Mesendoderm (in vitro differentiated cells): Measurements from ENCODE around the gene DDI2.
"Not testable (repeated sequence)": the region's sequence is repeated elsewhere in the genome, so short reads cannot be mapped to it uniquely, and the experiment has no call there.

Experiments
- DNase-seq: peaks from one replicate; pipeline ENCODE4 v3.0.0; 2013
- H2AK5ac ChIP-seq: 2 replicates; pipeline ENCODE4 v1.6.1; 2013; ENCODE audit warnings: low read length, inconsistent platforms
- H2BK120ac ChIP-seq: 2 replicates; pipeline ENCODE4 v1.6.1; 2013; ENCODE audit warnings: low read depth, mild to moderate bottlenecking, low read length, moderate library complexity, mixed read lengths
- H2BK15ac ChIP-seq: replicated peaks from 2 replicates; pipeline ENCODE4 v1.6.1; 2013; ENCODE audit warnings: low read depth, mild to moderate bottlenecking, moderate library complexity
- H2BK5ac ChIP-seq: 2 replicates; pipeline ENCODE4 v1.6.1; 2013; ENCODE audit warnings: low read length, inconsistent platforms
- H3K18ac ChIP-seq: 2 replicates; pipeline ENCODE4 v1.6.1; 2013; ENCODE audit warnings: mild to moderate bottlenecking, low read length, mixed read lengths
- H3K23ac ChIP-seq: one replicate; pipeline ENCODE4 v1.6.1; 2013; ENCODE audit warnings: low read length
- H3K27ac ChIP-seq: 2 replicates; pipeline ENCODE4 v1.5.1; 2013; ENCODE audit warnings: low read depth, mild to moderate bottlenecking, inconsistent platforms, low read length, moderate library complexity
- H3K27me3 ChIP-seq: 2 replicates; pipeline ENCODE4 v1.6.1; 2013; ENCODE audit warnings: low read length, control low read depth, mild to moderate bottlenecking, inconsistent platforms; ENCODE audit not compliant: insufficient read depth, poor library complexity
- H3K36me3 ChIP-seq: 2 replicates; pipeline ENCODE4 v1.6.1; 2013; ENCODE audit warnings: low read length, inconsistent platforms; ENCODE audit not compliant: control insufficient read depth, insufficient read depth
- H3K4ac ChIP-seq: one replicate; pipeline ENCODE4 v1.6.1; 2013; ENCODE audit warnings: low read depth, mild to moderate bottlenecking, low read length, moderate library complexity
- H3K4me1 ChIP-seq: 2 replicates; pipeline ENCODE4 v1.6.1; 2013; ENCODE audit warnings: low read depth, low read length, inconsistent platforms; ENCODE audit not compliant: control insufficient read depth
- H3K4me2 ChIP-seq: 2 replicates; pipeline ENCODE4 v1.6.1; 2013; ENCODE audit warnings: low read length
- H3K4me3 ChIP-seq: 2 replicates; pipeline ENCODE4 v1.5.1; 2013; ENCODE audit warnings: mild to moderate bottlenecking, low read length
- H3K56ac ChIP-seq: one replicate; pipeline ENCODE4 v1.6.1; 2013; ENCODE audit warnings: low read length
- H3K79me1 ChIP-seq: 2 replicates; pipeline ENCODE4 v1.6.1; 2013; ENCODE audit warnings: low read length, inconsistent platforms
- H3K79me2 ChIP-seq: 2 replicates; pipeline ENCODE4 v1.6.1; 2013; ENCODE audit warnings: mild to moderate bottlenecking, low read length; ENCODE audit not compliant: control insufficient read depth, insufficient read depth
- H3K9ac ChIP-seq: 2 replicates; pipeline ENCODE4 v1.6.1; 2013; ENCODE audit warnings: low read length, inconsistent platforms
- H4K5ac ChIP-seq: one replicate; pipeline ENCODE4 v1.6.1; 2013; ENCODE audit warnings: low read length
- H4K8ac ChIP-seq: one replicate; pipeline ENCODE4 v1.6.1; 2013; ENCODE audit warnings: low read depth, mild to moderate bottlenecking, control low read depth, low read length, moderate library complexity
- WGBS: extraction: QIAGEN DNeasy Blood & Tissue Kit; methylation state at CpG from one replicate; pipeline ENCODE4 v1.1.7; 2013; ENCODE audit warnings: low lambda C conversion rate, missing lambda C conversion rate; ENCODE audit not compliant: insufficient coverage; ENCODE audit errors: extremely low coverage; 5-methylcytosine and 5-hydroxymethylcytosine counted together

The DDI2 gene

GRCh38 chr1:15650433-15650832 is 33.2 kb downstream of the DDI2 start:
- WGBS, result no CpG with 5 or more reads among the region's 2 CpGs
- Histone ChIP-seq H2BK5ac (no peak overlapping the region), H4K8ac (no peak overlapping the region), H2BK120ac (no peak overlapping the region), H3K4me3 (no peak overlapping the region), H4K5ac (no peak overlapping the region), H3K4me1 (no peaks in the 10 kb centered on the region), H3K27ac (no peak overlapping the region), H3K18ac (no peak overlapping the region), H3K9ac (no peak overlapping the region), H2AK5ac (no peak overlapping the region), H3K56ac (no peak overlapping the region), H3K36me3 (peaks cover 2% of the 10 kb centered on the region), H3K4ac (no peak overlapping the region), H3K79me1 (no peaks in the 10 kb centered on the region), H3K4me2 (no peak overlapping the region), H2BK15ac (no peak overlapping the region), H3K27me3 (no peaks in the 10 kb centered on the region), H3K23ac (no peak overlapping the region), H3K79me2 (no peaks in the 10 kb centered on the region)
- DNase-seq, result no peak

- H3K79me1 ChIP-seq, H3K36me3 ChIP-seq, H2BK15ac ChIP-seq, H3K4me2 ChIP-seq, H3K4ac ChIP-seq, H3K79me2 ChIP-seq, H3K56ac ChIP-seq, H3K4me1 ChIP-seq, H2AK5ac ChIP-seq, DNase-seq, H3K4me3 ChIP-seq, H3K27ac ChIP-seq, H2BK5ac ChIP-seq, H3K23ac ChIP-seq, H4K5ac ChIP-seq, H2BK120ac ChIP-seq, H3K27me3 ChIP-seq, H4K8ac ChIP-seq, H3K18ac ChIP-seq, H3K9ac ChIP-seq: not testable (repeated sequence)
- no CpG with 5 or more reads among the region's 6 CpGs for WGBS
Observed at GRCh38 chr1:15652130-15652529, 34.9 kb downstream of the DDI2 start.

GRCh38 chr1:15654091-15654690 is 36.9 kb downstream of the DDI2 start:
- H3K36me3 ChIP-seq, result peaks cover 5% of the 10 kb centered on the region

GRCh38 chr1:15656464-15656863 is 39.2 kb downstream of the DDI2 start:
- H3K9ac ChIP-seq, result no peak overlapping the region
- H3K27me3 ChIP-seq, result no peaks in the 10 kb centered on the region
- no peak overlapping the region for H2BK120ac ChIP-seq
- H3K27ac ChIP-seq, result no peak overlapping the region
- DNase-seq, result no peak
- H3K18ac ChIP-seq, result no peak overlapping the region
- H3K4me2 ChIP-seq, result no peak overlapping the region
- H2BK15ac ChIP-seq, result no peak overlapping the region
- H3K4me3 ChIP-seq, result no peak overlapping the region
- H4K5ac ChIP-seq, result no peak overlapping the region
- WGBS, result no CpG with 5 or more reads among the region's 3 CpGs
- H3K4me1 ChIP-seq, result no peaks in the 10 kb centered on the region
- no peak overlapping the region for H4K8ac ChIP-seq
- no peak overlapping the region for H3K4ac ChIP-seq
- H2AK5ac ChIP-seq, result no peak overlapping the region
- H3K56ac ChIP-seq, result no peak overlapping the region
- H3K79me2 ChIP-seq, result no peaks in the 10 kb centered on the region
- no peaks in the 10 kb centered on the region for H3K79me1 ChIP-seq
- no peak overlapping the region for H2BK5ac ChIP-seq
- no peak overlapping the region for H3K23ac ChIP-seq
- H3K36me3 ChIP-seq, result peaks cover 14% of the 10 kb centered on the region

More at GRCh38 chr1:15654091-15654690, 36.9 kb downstream of the DDI2 start:
- H3K9ac ChIP-seq, result no peak overlapping the region
- DNase-seq, result no peak
- no peak overlapping the region for H2AK5ac ChIP-seq
- no peak overlapping the region for H3K18ac ChIP-seq
- H2BK5ac ChIP-seq, result no peak overlapping the region
- no CpG with 5 or more reads among the region's 6 CpGs for WGBS
- no peaks in the 10 kb centered on the region for H3K4me1 ChIP-seq
- H4K8ac ChIP-seq, result no peak overlapping the region
- no peak overlapping the region for H2BK15ac ChIP-seq
- no peak overlapping the region for H4K5ac ChIP-seq
- no peaks in the 10 kb centered on the region for H3K27me3 ChIP-seq
- H2BK120ac ChIP-seq, result no peak overlapping the region
- no peak overlapping the region for H3K56ac ChIP-seq
- H3K23ac ChIP-seq, result no peak overlapping the region
- H3K4me2 ChIP-seq, result no peak overlapping the region
- H3K4ac ChIP-seq, result no peak overlapping the region
- H3K79me2 ChIP-seq, result no peaks in the 10 kb centered on the region
- H3K27ac ChIP-seq, result no peak overlapping the region
- no peaks in the 10 kb centered on the region for H3K79me1 ChIP-seq
- H3K4me3 ChIP-seq, result no peak overlapping the region

GRCh38 chr1:15657021-15657420 is 39.8 kb downstream of the DDI2 start:
- Histone ChIP-seq H2AK5ac (no peak overlapping the region), H3K4me1 (no peaks in the 10 kb centered on the region), H3K23ac (no peak overlapping the region), H3K36me3 (peaks cover 14% of the 10 kb centered on the region), H3K4me2 (no peak overlapping the region), H4K5ac (no peak overlapping the region), H3K56ac (no peak overlapping the region), H3K9ac (no peak overlapping the region), H3K79me2 (no peaks in the 10 kb centered on the region), H3K4ac (no peak overlapping the region), H3K18ac (no peak overlapping the region), H3K79me1 (no peaks in the 10 kb centered on the region), H2BK5ac (no peak overlapping the region), H4K8ac (no peak overlapping the region), H3K27ac (no peak overlapping the region), H2BK15ac (no peak overlapping the region), H3K27me3 (no peaks in the 10 kb centered on the region), H3K4me3 (no peak overlapping the region), H2BK120ac (no peak overlapping the region)
- no peak for DNase-seq
- WGBS, result no CpG with 5 or more reads among the region's 1 CpG

- Histone ChIP-seq H4K5ac (no peak overlapping the region), H3K36me3 (peaks cover 14% of the 10 kb centered on the region), H3K4me1 (no peaks in the 10 kb centered on the region), H3K4me2 (no peak overlapping the region), H3K79me2 (no peaks in the 10 kb centered on the region), H3K27ac (no peak overlapping the region), H3K23ac (no peak overlapping the region), H3K56ac (no peak overlapping the region), H2BK120ac (no peak overlapping the region), H3K27me3 (no peaks in the 10 kb centered on the region), H2BK15ac (no peak overlapping the region), H3K9ac (no peak overlapping the region), H2AK5ac (no peak overlapping the region), H3K4ac (no peak overlapping the region), H3K18ac (no peak overlapping the region), H2BK5ac (no peak overlapping the region), H4K8ac (no peak overlapping the region), H3K79me1 (no peaks in the 10 kb centered on the region), H3K4me3 (no peak overlapping the region)
- no CpG with 5 or more reads among the region's 3 CpGs for WGBS
- DNase-seq, result no peak
Observed at GRCh38 chr1:15660151-15660550, 42.9 kb downstream of the DDI2 start.
